GM21526 (cell line): ENCODE data around the gene KCNQ1.

ENCODE experiments used
- ATAC-seq: cut with Tn5 transposase; IDR thresholded peaks from one replicate; pipeline ENCODE4 v1.9.1; 2021; ENCODE audit warnings: moderate library complexity; ENCODE audit not compliant: unreplicated experiment, low FRiP score

The KCNQ1 gene

GRCh38 chr11:2409611-2410468 lies 35.0 kb upstream of the KCNQ1 start:
- ATAC-seq: no peak

- ATAC-seq: no peak
Measured at GRCh38 chr11:2410616-2411015, 34.2 kb upstream of the KCNQ1 start.

GRCh38 chr11:2411446-2412305 lies 33.1 kb upstream of the KCNQ1 start:
- ATAC-seq: no peak

GRCh38 chr11:2412323-2412722 lies 32.5 kb upstream of the KCNQ1 start:
- no peak for ATAC-seq

- no peak for ATAC-seq
Measured at GRCh38 chr11:2413742-2414579, 30.8 kb upstream of the KCNQ1 start.

GRCh38 chr11:2414616-2415015 lies 30.2 kb upstream of the KCNQ1 start:
- ATAC-seq: no peak

- no peak for ATAC-seq
Measured at GRCh38 chr11:2415171-2415570, 29.6 kb upstream of the KCNQ1 start.

- no peak for ATAC-seq
Measured at GRCh38 chr11:2415601-2416380, 29.0 kb upstream of the KCNQ1 start.

- ATAC-seq: no peak
Measured at GRCh38 chr11:2416765-2417164, 28.0 kb upstream of the KCNQ1 start.

GRCh38 chr11:2417856-2418692 lies 26.7 kb upstream of the KCNQ1 start:
- no peak for ATAC-seq

- ATAC-seq: no peak
Measured at GRCh38 chr11:2418693-2419360, 26.0 kb upstream of the KCNQ1 start.

- ATAC-seq: no peak
Measured at GRCh38 chr11:2419638-2420501, 24.9 kb upstream of the KCNQ1 start.

GRCh38 chr11:2420502-2421225 lies 24.1 kb upstream of the KCNQ1 start:
- no peak for ATAC-seq

- ATAC-seq: no peak
Measured at GRCh38 chr11:2421226-2421994, 23.4 kb upstream of the KCNQ1 start.

GRCh38 chr11:2421996-2422395 lies 22.8 kb upstream of the KCNQ1 start:
- no peak for ATAC-seq

- ATAC-seq: no peak
Measured at GRCh38 chr11:2422461-2423156, 22.2 kb upstream of the KCNQ1 start.
